ENCODE data around the gene SSRP1.

DNA sequence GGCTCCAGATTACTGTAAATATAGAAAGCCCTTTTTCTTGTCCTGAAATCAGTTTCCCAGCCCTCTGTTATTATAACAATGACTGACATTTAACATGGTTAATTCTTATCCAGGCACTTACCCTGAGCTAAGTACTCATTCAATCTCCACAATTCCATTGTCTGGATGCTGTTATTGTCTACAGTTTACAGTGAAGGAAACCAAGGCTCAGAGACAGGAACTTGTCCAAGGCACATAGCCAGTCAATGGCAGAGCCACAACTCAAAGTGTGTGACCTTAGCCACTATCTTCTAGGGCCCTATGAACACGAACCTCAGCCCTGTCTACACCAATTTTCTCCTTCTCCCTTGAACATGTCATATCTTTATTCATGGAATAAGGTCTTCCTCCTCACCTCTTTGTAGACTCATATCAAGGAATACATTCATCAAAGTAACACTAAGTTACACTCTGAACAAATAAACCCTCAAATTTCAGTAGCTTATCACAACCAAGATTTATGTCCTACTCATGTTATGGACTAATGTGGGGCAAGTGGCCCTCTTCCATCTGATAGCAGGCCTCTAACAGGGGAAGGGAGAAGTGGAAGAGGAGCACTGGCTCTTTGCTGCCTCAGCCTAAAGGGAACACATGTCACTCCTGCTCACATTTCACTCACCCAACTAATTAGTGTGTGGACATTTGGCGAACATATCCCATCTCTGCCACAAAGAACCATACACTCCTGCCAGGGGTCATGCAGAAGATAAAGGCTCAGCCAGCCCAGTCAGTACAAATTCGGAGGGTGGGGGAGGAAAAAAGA lies 59.3 kb downstream of the SSRP1 start:
- TF ChIP-seq, protein P1, sequence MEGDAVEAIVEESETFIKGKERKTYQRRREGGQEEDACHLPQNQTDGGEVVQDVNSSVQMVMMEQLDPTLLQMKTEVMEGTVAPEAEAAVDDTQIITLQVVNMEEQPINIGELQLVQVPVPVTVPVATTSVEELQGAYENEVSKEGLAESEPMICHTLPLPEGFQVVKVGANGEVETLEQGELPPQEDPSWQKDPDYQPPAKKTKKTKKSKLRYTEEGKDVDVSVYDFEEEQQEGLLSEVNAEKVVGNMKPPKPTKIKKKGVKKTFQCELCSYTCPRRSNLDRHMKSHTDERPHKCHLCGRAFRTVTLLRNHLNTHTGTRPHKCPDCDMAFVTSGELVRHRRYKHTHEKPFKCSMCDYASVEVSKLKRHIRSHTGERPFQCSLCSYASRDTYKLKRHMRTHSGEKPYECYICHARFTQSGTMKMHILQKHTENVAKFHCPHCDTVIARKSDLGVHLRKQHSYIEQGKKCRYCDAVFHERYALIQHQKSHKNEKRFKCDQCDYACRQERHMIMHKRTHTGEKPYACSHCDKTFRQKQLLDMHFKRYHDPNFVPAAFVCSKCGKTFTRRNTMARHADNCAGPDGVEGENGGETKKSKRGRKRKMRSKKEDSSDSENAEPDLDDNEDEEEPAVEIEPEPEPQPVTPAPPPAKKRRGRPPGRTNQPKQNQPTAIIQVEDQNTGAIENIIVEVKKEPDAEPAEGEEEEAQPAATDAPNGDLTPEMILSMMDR (conservative IDR thresholded peaks at IDR 0.05; ENCODE audit: low read depth in 2 of 2): no peak
- no peak for TF ChIP-seq EZH2phosphoT487 (IDR thresholded peaks at IDR 0.05; ENCODE audit: unreplicated experiment)
- TF ChIP-seq, protein P2, sequence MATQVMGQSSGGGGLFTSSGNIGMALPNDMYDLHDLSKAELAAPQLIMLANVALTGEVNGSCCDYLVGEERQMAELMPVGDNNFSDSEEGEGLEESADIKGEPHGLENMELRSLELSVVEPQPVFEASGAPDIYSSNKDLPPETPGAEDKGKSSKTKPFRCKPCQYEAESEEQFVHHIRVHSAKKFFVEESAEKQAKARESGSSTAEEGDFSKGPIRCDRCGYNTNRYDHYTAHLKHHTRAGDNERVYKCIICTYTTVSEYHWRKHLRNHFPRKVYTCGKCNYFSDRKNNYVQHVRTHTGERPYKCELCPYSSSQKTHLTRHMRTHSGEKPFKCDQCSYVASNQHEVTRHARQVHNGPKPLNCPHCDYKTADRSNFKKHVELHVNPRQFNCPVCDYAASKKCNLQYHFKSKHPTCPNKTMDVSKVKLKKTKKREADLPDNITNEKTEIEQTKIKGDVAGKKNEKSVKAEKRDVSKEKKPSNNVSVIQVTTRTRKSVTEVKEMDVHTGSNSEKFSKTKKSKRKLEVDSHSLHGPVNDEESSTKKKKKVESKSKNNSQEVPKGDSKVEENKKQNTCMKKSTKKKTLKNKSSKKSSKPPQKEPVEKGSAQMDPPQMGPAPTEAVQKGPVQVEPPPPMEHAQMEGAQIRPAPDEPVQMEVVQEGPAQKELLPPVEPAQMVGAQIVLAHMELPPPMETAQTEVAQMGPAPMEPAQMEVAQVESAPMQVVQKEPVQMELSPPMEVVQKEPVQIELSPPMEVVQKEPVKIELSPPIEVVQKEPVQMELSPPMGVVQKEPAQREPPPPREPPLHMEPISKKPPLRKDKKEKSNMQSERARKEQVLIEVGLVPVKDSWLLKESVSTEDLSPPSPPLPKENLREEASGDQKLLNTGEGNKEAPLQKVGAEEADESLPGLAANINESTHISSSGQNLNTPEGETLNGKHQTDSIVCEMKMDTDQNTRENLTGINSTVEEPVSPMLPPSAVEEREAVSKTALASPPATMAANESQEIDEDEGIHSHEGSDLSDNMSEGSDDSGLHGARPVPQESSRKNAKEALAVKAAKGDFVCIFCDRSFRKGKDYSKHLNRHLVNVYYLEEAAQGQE (IDR thresholded peaks at IDR 0.05; ENCODE audit: unreplicated experiment): no peak
- TF ChIP-seq POLR2AphosphoS5 (IDR thresholded peaks at IDR 0.05; ENCODE audit: low read depth): no peak
- TF ChIP-seq, protein P3, sequence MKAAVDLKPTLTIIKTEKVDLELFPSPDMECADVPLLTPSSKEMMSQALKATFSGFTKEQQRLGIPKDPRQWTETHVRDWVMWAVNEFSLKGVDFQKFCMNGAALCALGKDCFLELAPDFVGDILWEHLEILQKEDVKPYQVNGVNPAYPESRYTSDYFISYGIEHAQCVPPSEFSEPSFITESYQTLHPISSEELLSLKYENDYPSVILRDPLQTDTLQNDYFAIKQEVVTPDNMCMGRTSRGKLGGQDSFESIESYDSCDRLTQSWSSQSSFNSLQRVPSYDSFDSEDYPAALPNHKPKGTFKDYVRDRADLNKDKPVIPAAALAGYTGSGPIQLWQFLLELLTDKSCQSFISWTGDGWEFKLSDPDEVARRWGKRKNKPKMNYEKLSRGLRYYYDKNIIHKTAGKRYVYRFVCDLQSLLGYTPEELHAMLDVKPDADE (IDR thresholded peaks at IDR 0.05): no peak
